GM12878 (cell line): ENCODE data around the gene HOXD12.

Experiments
- CBX3 ChIP-seq: fragments of 200-600 bp; sonication (generic); IDR thresholded peaks from 2 replicates; pipeline ENCODE4 v1.6.1; 2016; ENCODE audit warnings: low read depth, borderline replicate concordance
- ELK1 ChIP-seq: IDR thresholded peaks from 2 replicates; pipeline ENCODE4 v1.6.1; 2012; ENCODE audit warnings: low read depth, low read length, improper control_type of control experiment
- SMC3 ChIP-seq: IDR thresholded peaks from 2 replicates; pipeline ENCODE4 v1.6.1; 2011; ENCODE audit warnings: low read length, improper control_type of control experiment, borderline replicate concordance
- TAF1 ChIP-seq: IDR thresholded peaks from 2 replicates; pipeline ENCODE4 v1.6.1; 2011; ENCODE audit warnings: mild to moderate bottlenecking, low read depth, low read length, borderline replicate concordance
- TCF3 ChIP-seq: IDR thresholded peaks from 2 replicates; pipeline ENCODE4 v1.6.1; 2012; ENCODE audit warnings: low read depth, mild to moderate bottlenecking, low read length, borderline replicate concordance; ENCODE audit not compliant: insufficient read depth
- TF ChIP-seq, protein P1 (sequence below): IDR thresholded peaks from 2 replicates; pipeline ENCODE4 v1.6.1; 2011; ENCODE audit warnings: low read depth, low read length, improper control_type of control experiment, borderline replicate concordance

DNA sequence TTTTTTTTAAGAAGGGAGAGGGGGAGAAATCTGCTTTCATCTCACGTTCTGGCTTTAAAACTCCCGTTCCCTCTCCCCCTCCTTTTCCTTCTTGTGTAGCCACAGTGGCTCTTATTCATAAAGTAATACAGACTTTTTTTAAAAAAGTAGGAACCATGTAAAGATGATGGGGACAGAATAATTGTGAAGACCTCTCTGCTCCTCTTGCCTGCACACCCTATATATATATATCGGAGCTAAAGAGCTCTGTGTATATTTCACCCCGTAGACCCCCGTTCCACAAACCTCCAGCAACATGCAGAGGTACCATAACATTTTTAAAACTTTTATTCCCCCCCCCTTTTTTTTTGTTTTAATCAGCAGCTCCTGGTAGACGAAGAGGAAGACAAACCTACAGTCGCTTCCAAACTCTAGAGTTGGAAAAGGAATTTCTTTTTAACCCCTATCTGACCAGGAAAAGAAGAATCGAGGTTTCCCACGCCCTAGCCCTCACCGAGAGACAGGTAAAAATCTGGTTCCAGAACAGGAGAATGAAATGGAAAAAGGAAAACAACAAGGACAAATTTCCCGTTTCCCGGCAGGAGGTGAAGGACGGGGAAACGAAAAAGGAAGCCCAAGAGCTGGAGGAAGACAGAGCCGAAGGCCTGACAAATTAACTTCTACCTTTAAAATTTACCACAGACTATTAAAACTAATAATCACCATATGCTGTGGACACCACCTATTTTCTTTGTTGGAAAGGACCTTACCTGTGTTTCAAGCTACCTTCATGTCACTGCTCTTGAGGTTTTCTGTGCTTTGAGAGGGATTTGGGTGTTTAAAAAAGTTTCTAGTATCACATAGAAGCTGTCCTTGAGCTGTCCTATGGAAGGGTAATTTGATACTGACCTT, 31.6 kb downstream of the HOXD12 start:
- TF ChIP-seq TAF1 (no peak), SMC3 (no peak), TCF3 (no peak), ELK1 (no peak), CBX3 (no peak)
- TF ChIP-seq, protein P1, sequence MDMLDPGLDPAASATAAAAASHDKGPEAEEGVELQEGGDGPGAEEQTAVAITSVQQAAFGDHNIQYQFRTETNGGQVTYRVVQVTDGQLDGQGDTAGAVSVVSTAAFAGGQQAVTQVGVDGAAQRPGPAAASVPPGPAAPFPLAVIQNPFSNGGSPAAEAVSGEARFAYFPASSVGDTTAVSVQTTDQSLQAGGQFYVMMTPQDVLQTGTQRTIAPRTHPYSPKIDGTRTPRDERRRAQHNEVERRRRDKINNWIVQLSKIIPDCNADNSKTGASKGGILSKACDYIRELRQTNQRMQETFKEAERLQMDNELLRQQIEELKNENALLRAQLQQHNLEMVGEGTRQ: no peak
